GM12878 (cell line): ENCODE results near the gene SLC25A20. TPM values are rescaled to one million over a fixed set of nuclear protein-coding genes. Genes with fewer than 3 reads are reported as not detected.

Source experiments
- ATAC-seq: fragments of 200-7000 bp; cut with Tn5 transposase; 3 replicates; pipeline ENCODE4 v1.9.1; 2020; ENCODE audit warnings: mild to moderate bottlenecking, moderate library complexity
- BruUV-seq: library from RNA; stranded (reverse); fragments of 400-500 nt; replicated peaks from 2 replicates; lab custom pipeline; 2021; lab: Mats Ljungman, UMichigan
- CTCF ChIA-PET: fragments of 300-600 bp; sonication (Branson Sonifier 250); formaldehyde crosslinking; extraction: SDS; loops from one replicate; lab custom pipeline; 2021; ENCODE audit warnings: inconsistent platforms; lab: Yijun Ruan, JAX
- POLR2A ChIA-PET: fragments of 350-600 bp; formaldehyde crosslinking; extraction: SDS; loops from one replicate; lab custom pipeline; 2021; ENCODE audit warnings: inconsistent platforms; lab: Charles Lee
- RAD21 ChIA-PET: fragments of 300-600 bp; sonication (Branson Sonifier 250); formaldehyde crosslinking; loops from one replicate; lab custom pipeline; 2023; ENCODE audit warnings: antibody characterized with exemption; ENCODE audit not compliant: unreplicated experiment; lab: Charles Lee
- SMC1A ChIA-PET: fragments of 300-600 bp; sonication (Branson Sonifier 250); formaldehyde crosslinking; loops from one replicate; lab custom pipeline; 2023; ENCODE audit not compliant: unreplicated experiment, uncharacterized antibody; lab: Charles Lee
- DNase-seq: peaks from one replicate; pipeline ENCODE4 v3.0.0-alpha.2; 2011; ENCODE audit warnings: low read depth, low spot score
- FAIRE-seq: peaks from 3 replicates; lab custom pipeline; 2011; peaks lifted over from hg19 to GRCh38; lab: Jason Lieb, UNC
- H2AFZ ChIP-seq: 2 replicates; pipeline ENCODE4 v1.6.0; 2011; ENCODE audit warnings: low read depth, low read length, control low read depth; ENCODE audit not compliant: control insufficient read depth
- H3K27ac ChIP-seq: 2 replicates; pipeline ENCODE4 v1.5.1; 2011; ENCODE audit warnings: control low read depth; ENCODE audit not compliant: control insufficient read depth, insufficient read depth
- H3K27me3 ChIP-seq, 2 experiments: replicated peaks in 1 of 2; 2 replicates each; pipeline versions ENCODE4 v1.6.0 to v1.6.1; 2011; ENCODE audit warnings: low read length in 1 of 2; ENCODE audit not compliant: control insufficient read depth in 2 of 2, insufficient read depth in 2 of 2
- H3K36me3 ChIP-seq, 2 experiments: 2 replicates each; pipeline ENCODE4 v1.5.1; 2011; ENCODE audit warnings: low read length in 1 of 2; ENCODE audit not compliant: control insufficient read depth in 2 of 2, insufficient read depth in 2 of 2
- H3K4me1 ChIP-seq: 2 replicates; pipeline ENCODE4 v1.6.1; 2011; ENCODE audit warnings: mild to moderate bottlenecking, low read length, moderate library complexity, mixed read lengths; ENCODE audit not compliant: control insufficient read depth, insufficient read depth
- H3K4me2 ChIP-seq: 2 replicates; pipeline ENCODE4 v1.6.0; 2011; ENCODE audit warnings: control low read depth; ENCODE audit not compliant: control insufficient read depth, insufficient read depth
- H3K4me3 ChIP-seq: fragments of 200-600 bp; sonication (generic); 2 replicates; pipeline ENCODE4 v1.5.1; 2016
- H3K79me2 ChIP-seq: 2 replicates; pipeline ENCODE4 v1.6.0; 2011; ENCODE audit warnings: low read length; ENCODE audit not compliant: control insufficient read depth, insufficient read depth
- H3K9ac ChIP-seq: 2 replicates; pipeline ENCODE4 v1.8.0; 2011; ENCODE audit warnings: low read length, control low read depth, mixed read lengths; ENCODE audit not compliant: control insufficient read depth, insufficient read depth
- H3K9me3 ChIP-seq: replicated peaks from 3 replicates; pipeline ENCODE4 v1.5.1; 2011; ENCODE audit warnings: mild to moderate bottlenecking, low read length; ENCODE audit not compliant: control insufficient read depth, insufficient read depth
- H4K20me1 ChIP-seq: 2 replicates; pipeline ENCODE4 v1.6.0; 2011; ENCODE audit not compliant: control insufficient read depth, insufficient read depth
- POU2F2 ChIP-seq: IDR thresholded peaks from 3 replicates; pipeline ENCODE4 v1.6.1; 2011; ENCODE audit warnings: low read depth, mild to moderate bottlenecking, low read length, borderline replicate concordance
- RUNX3 ChIP-seq: IDR thresholded peaks from 2 replicates; pipeline ENCODE4 v1.6.1; 2012; ENCODE audit warnings: low read length, inconsistent platforms
- ZNF24 ChIP-seq: fragments of 450-650 bp; IDR thresholded peaks from 2 replicates; pipeline ENCODE4 v1.6.1; 2017; ENCODE audit warnings: antibody characterized with exemption, mild to moderate bottlenecking
- WGBS: methylation state at CpG from one replicate; pipeline ENCODE4 v1.1.6; 2016; ENCODE audit warnings: low lambda C conversion rate; ENCODE audit not compliant: insufficient replicate concordance, insufficient coverage; ENCODE audit errors: missing lambda C conversion rate; 5-methylcytosine and 5-hydroxymethylcytosine counted together
- in situ Hi-C: fragments of 300-500 bp; cut with MboI; formaldehyde crosslinking; loops from 9 replicates; pipeline ENCODE4 v1.14.3; 2018; ENCODE audit warnings: mixed read lengths
- intact Hi-C: fragments of 100-400 bp; cut with micrococcal nuclease; formaldehyde crosslinking; loops from one replicate; pipeline ENCODE4 v1.14.2; 2022; ENCODE audit not compliant: unreplicated experiment
- polyA plus RNA-seq, 11 experiments: library from polyadenylated mRNA; depleted of rRNA in 4 of 11; unstranded in 6 of 11; stranded (reverse) in 5 of 11; fragments of >200 nt; fragmentation: Nextera tagmentation in 4 of 11; fragmentation: Illumina TruSeq in 1 of 11; extraction: Ambion mirVana in 4 of 11; extraction: Trizol in 1 of 11; gene quantifications; 1 replicate in 1 of 11; 2 replicates in 10 of 11; pipeline versions ENCODE4 v1.2.1 to v1.2.3, GENCODE V29; 2011 to 2016; ENCODE audit warnings: inconsistent platforms in 2 of 11, missing spikeins in 2 of 11, low read depth in 1 of 11
- total RNA-seq, 4 experiments: library from RNA; depleted of rRNA in 3 of 4; stranded (reverse); fragments of >200 nt in 3 of 4; fragmentation: Illumina TruSeq in 1 of 4; extraction: Trizol in 1 of 4; gene quantifications; 2 replicates each; pipeline versions ENCODE4 v1.2.1 to v1.2.3, GENCODE V29; 2013 to 2021
- TF ChIP-seq, protein P1 (sequence below): fragments of 450-650 bp; formaldehyde crosslinking; IDR thresholded peaks from 2 replicates; pipeline ENCODE4 v1.4.0; 2022; ENCODE audit warnings: mild to moderate bottlenecking, moderate library complexity
- TF ChIP-seq, protein P2 (sequence below): IDR thresholded peaks from 2 replicates; pipeline ENCODE4 v1.6.1; 2011; ENCODE audit warnings: borderline replicate concordance, low read depth, mild to moderate bottlenecking, moderate library complexity, mixed read lengths, low read length; ENCODE audit not compliant: insufficient read depth; ENCODE audit errors: extremely low read length
- TF ChIP-seq, protein P3 (sequence below): IDR thresholded peaks from 2 replicates; pipeline ENCODE4 v1.6.1; 2011; ENCODE audit warnings: low read depth, mild to moderate bottlenecking, low read length, moderate library complexity, borderline replicate concordance; ENCODE audit errors: extremely low read depth
- TF ChIP-seq, protein P4 (sequence below): fragments of 450-650 bp; IDR thresholded peaks from 2 replicates; pipeline ENCODE4 v1.6.1; 2016; ENCODE audit warnings: mild to moderate bottlenecking
- TF ChIP-seq, protein P5 (sequence below): fragments of 450-650 bp; IDR thresholded peaks from 2 replicates; pipeline ENCODE4 v1.6.1; 2017; ENCODE audit warnings: borderline replicate concordance

Gene SLC25A20
- total and polyA plus RNA-seq, 10 of the 15 experiments (the other 5 are each of a cell fraction or from before 2014, with no cell fraction given) = 12.9 to 38.6 (median 22.1) TPM

DNA sequence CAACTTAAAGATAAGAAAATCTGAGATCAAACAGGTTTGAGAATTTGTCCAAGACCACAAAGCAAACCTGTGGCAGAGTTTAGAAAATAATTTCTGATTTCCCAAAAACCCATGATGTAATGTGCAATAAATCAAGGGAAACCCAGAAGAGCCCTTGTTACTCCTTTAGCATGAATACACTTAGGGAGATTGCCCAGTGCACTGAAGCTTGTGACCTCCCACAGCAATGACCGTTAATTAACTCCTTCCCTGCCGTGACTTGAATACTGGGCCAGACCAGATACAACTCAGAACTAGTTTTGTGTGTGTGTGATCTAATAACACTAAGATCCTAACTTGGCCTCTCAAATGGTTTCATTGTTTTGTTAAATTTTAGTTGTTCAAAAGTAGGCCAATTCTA lies 53.5 kb downstream of the SLC25A20 start (continued):
- TF ChIP-seq, protein P1, sequence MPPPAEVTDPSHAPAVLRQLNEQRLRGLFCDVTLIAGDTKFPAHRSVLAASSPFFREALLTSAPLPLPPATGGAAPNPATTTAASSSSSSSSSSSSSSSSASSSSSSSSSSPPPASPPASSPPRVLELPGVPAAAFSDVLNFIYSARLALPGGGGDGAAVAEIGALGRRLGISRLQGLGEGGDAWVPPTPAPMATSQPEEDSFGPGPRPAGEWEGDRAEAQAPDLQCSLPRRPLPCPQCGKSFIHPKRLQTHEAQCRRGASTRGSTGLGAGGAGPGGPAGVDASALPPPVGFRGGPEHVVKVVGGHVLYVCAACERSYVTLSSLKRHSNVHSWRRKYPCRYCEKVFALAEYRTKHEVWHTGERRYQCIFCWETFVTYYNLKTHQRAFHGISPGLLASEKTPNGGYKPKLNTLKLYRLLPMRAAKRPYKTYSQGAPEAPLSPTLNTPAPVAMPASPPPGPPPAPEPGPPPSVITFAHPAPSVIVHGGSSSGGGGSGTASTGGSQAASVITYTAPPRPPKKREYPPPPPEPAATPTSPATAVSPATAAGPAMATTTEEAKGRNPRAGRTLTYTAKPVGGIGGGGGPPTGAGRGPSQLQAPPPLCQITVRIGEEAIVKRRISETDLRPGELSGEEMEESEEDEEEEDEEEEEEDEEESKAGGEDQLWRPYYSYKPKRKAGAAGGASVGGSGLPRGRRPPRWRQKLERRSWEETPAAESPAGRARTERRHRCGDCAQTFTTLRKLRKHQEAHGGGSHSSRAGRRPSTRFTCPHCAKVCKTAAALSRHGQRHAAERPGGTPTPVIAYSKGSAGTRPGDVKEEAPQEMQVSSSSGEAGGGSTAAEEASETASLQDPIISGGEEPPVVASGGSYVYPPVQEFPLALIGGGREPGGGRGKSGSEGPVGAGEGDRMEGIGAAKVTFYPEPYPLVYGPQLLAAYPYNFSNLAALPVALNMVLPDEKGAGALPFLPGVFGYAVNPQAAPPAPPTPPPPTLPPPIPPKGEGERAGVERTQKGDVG (CRISPR knock-in tag) = no peak
- TF ChIP-seq, protein P2, sequence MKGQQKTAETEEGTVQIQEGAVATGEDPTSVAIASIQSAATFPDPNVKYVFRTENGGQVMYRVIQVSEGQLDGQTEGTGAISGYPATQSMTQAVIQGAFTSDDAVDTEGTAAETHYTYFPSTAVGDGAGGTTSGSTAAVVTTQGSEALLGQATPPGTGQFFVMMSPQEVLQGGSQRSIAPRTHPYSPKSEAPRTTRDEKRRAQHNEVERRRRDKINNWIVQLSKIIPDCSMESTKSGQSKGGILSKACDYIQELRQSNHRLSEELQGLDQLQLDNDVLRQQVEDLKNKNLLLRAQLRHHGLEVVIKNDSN = no peak
- TF ChIP-seq, protein P3, sequence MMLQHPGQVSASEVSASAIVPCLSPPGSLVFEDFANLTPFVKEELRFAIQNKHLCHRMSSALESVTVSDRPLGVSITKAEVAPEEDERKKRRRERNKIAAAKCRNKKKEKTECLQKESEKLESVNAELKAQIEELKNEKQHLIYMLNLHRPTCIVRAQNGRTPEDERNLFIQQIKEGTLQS = no peak

DNA sequence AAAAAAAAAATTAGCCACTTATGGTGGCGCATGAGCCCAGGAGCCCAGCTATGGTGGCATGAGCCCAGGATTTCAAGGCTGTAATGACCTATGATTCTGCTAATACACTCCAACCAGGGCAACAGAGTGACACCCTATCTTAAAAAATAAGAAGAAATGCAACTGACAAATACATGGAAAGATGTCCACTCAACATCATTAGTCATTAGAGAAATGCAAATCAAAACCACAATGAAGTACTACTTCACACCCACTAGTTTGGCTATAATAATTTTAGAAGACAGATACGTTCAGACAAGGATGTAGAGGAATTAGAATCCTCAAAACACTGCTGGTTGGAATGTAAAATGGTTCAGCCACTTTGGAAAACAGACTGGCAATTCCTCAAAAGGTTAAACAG lies 61.5 kb downstream of the SLC25A20 start:
- H4K20me1 ChIP-seq = no peaks in the 10 kb centered on the region

More for the DNA sequence above, 61.5 kb downstream of the SLC25A20 start:
- RAD21 ChIA-PET = no interaction called here
- 48% methylated on average over 2 of the region's 2 CpGs for WGBS
- DNase-seq = no peak
- Histone ChIP-seq H3K4me3 (no peak overlapping the region), H3K79me2 (no peaks in the 10 kb centered on the region)
- TF ChIP-seq, protein P4, sequence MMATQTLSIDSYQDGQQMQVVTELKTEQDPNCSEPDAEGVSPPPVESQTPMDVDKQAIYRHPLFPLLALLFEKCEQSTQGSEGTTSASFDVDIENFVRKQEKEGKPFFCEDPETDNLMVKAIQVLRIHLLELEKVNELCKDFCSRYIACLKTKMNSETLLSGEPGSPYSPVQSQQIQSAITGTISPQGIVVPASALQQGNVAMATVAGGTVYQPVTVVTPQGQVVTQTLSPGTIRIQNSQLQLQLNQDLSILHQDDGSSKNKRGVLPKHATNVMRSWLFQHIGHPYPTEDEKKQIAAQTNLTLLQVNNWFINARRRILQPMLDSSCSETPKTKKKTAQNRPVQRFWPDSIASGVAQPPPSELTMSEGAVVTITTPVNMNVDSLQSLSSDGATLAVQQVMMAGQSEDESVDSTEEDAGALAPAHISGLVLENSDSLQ = peak; percentile 34; the same call in 1 of the 2 replicates
- TF ChIP-seq RUNX3 (peak; percentile 61), POU2F2 (peak; percentile 46; the same call in 1 of the 3 replicates), ZNF24 (peak; percentile 73; the same call in 1 of the 2 replicates)
- TF ChIP-seq, protein P5, sequence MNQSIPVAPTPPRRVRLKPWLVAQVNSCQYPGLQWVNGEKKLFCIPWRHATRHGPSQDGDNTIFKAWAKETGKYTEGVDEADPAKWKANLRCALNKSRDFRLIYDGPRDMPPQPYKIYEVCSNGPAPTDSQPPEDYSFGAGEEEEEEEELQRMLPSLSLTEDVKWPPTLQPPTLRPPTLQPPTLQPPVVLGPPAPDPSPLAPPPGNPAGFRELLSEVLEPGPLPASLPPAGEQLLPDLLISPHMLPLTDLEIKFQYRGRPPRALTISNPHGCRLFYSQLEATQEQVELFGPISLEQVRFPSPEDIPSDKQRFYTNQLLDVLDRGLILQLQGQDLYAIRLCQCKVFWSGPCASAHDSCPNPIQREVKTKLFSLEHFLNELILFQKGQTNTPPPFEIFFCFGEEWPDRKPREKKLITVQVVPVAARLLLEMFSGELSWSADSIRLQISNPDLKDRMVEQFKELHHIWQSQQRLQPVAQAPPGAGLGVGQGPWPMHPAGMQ = no peak
- TF ChIP-seq, all 136 proteins: peak for 4
- Histone ChIP-seq H3K27me3 (no peaks in the 10 kb centered on the region), H3K36me3 (no peaks in the 10 kb centered on the region), H3K27ac (no peak overlapping the region), H3K9ac (no peak overlapping the region), H3K4me2 (no peak overlapping the region), H2AFZ (no peak overlapping the region), H3K9me3 (no peaks in the 10 kb centered on the region; the same call in 2 of the 3 replicates), H3K4me1 (no peaks in the 10 kb centered on the region)
- intact Hi-C loops = no loop called here
- FAIRE-seq (no peak), ATAC-seq (peak; percentile 64)
- ChIA-PET CTCF (no interaction called here), SMC1A (interaction anchor here (0.5 to 0.9 kb wide), 3 partner anchors 11 to 43 kb away, joined by 3 read pairs; partner anchors contain the start of gene PRKAR2A), POLR2A (interaction anchor here (0.7 kb wide), 1 partner anchor 32 kb away, joined by 3 read pairs; no protein-coding TSS in a partner anchor)
- in situ Hi-C loops = no loop called here
- BruUV-seq = no TSS peak
